ENCODE results near the gene SLCO2A1.
A peak's percentile ranks its signal among the peaks of the same experiment; 100 is the strongest.

Gene SLCO2A1

DNA sequence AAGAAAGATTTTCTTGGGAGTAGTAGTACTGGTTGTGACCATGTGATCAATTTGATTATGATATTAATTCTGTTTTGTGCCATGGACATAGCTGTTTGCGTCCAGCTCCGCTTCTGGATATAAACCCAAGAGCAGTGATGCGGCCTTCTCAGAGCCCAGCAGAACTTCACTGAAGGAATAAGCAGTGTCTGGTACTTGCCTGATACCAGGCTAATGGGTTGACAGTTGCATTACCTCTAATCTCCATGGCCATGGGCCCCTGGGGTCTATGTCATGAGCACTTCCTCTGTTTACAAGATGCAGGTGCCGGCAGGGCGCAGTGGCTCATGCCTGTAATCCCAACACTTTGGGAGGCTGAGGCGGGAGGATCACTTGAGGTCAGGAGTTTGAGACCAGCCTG is 97.7 kb downstream of the SLCO2A1 start:
- TF ChIP-seq GATA2 (IDR thresholded peaks at IDR 0.05; ENCODE audit: low read depth, low read length), result no peak
- no peak for TF ChIP-seq GATA3 (IDR thresholded peaks at IDR 0.05; ENCODE audit: low read depth, low read length)

DNA sequence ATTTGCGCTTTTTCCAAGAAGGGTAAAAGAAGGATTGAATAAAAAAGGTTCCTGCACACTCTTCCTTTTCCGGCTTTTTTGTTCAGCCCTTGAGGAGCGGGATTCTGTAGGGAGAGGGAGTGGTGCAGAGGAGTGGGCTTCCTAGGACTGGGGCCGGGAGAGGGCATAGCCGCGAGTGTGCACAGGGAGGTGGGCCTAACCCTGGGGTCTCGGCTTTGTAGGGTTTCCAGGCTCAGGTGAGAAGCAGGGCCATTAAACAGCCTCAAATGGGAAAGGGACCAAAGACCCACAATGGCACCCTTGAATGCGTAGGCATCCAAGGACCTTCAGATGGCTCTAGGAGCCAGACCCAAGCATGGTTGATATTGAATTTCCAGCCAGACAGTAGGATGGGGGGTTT is 98.6 kb downstream of the SLCO2A1 start:
- no peak for TF ChIP-seq GATA3 (IDR thresholded peaks at IDR 0.05; ENCODE audit: low read depth, low read length)

DNA sequence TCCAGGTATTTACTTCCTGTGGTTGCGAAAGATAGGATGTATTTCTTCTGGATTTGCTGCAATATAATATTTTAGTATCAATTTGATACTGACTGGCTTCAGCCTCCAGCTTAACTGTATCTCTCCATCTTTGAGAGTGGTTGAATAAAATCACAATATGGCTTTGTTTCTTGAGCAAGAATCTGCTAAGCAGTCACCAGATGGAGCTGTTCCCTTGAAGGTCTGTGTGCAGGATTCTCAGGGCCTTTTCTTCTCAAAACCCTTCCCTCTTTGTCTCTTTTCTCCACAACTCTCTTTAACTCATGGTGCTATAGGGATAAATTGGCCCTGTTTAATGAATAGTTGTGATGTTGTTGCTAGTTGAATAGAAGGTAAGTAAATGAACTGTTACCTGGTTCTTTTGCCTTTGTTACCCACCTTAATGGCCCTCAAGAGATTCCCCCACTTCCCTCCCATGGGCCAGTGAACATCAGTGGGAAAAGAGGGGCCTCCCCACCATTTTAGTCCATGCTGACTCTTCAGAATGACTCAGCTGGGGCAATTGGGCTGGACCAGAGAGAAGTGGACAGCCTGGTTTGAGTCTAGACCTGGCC is 99.3 kb downstream of the SLCO2A1 start:
- no peak; the same call in 1 of the 2 replicates for TF ChIP-seq GATA3 (IDR thresholded peaks at IDR 0.05; ENCODE audit: low read depth, low read length)
- TF ChIP-seq GATA2 (IDR thresholded peaks at IDR 0.05; ENCODE audit: low read depth, low read length), result peak; percentile 48; the same call in 1 of the 2 replicates

DNA sequence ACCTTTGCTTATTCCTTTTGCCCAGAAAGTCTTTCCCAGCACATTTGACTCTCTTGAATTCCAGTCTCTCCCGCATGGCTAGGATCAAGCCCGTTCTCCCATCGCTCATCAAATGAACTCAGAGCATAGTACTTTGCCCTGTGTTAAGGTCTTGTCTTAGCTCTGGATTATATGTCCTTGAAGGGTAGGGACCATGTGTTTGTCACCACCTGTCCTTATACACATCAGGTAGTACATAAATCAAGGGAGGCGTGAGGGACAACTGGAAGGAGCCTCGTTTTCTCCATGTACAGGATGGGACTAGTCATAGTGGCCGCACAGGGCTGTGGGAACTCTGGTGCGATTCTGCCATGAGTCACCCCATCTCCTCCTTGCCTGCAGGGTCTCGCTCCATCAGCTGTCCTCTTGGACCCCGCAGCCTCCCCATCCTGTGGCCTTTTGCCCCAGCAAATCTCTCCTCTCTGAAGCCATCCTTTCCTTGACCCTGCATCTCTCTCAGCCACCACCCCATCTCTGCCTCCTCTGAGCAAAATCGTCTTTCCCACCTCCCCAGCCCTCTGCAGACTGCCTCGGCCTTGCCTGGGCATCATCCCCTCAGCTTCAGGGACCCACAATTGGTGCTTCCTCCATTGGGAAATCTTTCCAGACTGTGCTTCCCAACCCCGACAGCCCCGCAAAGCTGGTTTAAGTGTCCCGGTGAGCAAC is 100.7 kb downstream of the SLCO2A1 start:
- TF ChIP-seq GATA3 (IDR thresholded peaks at IDR 0.05; ENCODE audit: low read depth, low read length), result no peak

DNA sequence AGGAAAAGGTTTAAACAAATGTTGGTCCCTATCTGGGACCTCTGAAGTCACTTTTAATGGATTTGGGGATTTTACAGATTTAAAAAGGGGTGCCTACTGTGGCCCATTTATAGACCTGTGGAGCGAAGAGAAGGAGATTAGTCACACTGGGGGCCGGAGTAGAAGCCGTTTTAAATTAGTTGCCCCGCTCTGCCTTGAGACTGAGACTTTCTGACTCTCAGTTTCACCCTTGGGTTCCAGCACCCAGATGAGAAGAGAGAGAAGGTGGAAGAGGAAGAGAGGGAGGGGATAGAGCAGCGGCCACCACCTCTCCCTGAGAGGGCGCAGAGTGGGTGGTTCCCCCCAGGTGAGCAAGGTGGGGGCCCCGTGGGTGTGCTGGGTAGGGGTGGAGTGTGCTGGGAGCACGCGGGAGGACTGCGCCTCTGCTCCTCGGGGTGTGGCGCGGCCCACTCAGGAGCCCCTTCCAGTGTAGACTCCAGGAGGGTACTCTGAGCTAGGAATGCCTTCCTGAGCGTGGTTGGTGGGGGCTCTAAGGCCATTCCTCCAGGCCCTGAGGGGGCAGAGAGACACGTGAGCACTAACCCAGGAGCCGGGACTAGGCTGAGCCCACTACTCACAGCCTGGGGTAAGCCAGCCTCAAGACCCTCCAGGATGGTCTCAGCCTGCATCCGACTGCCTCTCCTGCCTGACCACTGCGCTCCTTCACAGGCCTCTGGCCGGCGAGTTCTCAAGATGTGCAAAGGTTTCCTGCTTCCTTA is 101.4 kb downstream of the SLCO2A1 start:
- TF ChIP-seq GATA3 (IDR thresholded peaks at IDR 0.05; ENCODE audit: low read depth, low read length), result no peak
- TF ChIP-seq GATA2 (IDR thresholded peaks at IDR 0.05; ENCODE audit: low read depth, low read length), result no peak

DNA sequence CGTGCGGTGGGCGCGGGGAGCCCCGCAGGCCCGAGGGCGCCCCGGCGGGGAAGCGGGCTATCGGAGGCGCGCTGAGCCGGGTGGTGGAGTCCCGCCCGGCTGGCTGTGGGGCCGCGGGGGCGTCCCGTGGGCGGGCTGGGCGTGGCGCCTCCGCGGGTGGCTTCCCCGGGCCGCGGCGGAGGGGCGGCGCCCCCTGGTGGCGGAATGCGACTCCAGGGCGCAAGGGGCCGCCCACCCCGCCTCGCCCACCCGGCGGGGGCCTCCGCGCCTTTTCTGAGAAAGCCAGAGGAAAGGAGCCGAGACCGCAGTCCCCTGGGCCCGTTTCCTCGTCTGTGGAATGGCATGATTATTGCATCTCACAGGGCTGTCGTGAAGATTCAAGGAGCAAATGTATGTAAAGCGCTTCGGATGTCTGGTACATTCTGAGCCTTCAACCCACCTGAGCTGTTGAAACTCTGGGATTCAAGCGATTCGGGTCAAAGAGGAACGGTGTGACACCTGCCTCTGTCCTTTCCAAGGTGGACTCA is 102.1 kb downstream of the SLCO2A1 start:
- TF ChIP-seq GATA2 (IDR thresholded peaks at IDR 0.05; ENCODE audit: low read depth, low read length) (no peak), GATA3 (IDR thresholded peaks at IDR 0.05; ENCODE audit: low read depth, low read length) (no peak)

DNA sequence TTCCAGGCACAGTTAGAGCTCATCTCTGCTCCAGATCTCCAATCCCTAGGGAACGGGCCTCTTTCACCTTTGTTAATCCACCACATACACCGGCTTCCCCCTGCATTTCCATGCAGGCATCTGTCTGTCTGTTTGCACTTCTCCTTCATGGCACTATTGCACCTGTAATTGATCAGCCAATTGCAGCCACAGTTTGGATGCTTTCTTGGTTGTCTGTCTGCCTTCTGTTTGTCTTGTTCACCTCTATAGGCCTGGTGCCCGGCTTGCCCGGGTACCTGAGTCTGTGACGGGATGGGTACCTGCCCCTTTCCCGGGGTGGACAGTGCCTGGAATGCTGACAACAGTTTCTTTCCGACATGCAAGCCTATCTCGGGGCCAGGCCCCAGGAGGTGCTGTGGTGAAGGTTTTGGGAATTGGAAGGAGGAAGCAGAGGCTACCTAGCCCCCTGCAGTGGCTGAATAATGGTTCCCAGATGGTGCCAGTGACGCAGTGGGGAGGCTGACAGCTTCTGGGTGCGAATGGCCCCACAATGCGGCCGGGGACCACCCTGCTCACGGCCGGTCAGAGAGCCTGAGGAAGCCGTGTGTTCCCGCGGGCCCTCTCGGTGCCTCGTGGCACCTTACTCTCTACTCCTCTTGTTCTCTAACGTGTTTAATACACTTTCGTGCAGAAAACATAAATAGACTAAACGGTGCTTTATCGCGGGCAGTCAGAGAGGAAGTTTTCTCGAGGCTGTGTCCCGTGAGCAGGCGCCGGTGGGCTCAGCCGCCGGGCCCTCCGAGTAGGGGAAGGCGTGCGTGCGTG is 102.8 kb downstream of the SLCO2A1 start:
- TF ChIP-seq GATA2 (IDR thresholded peaks at IDR 0.05; ENCODE audit: low read depth, low read length) (no peak), GATA3 (IDR thresholded peaks at IDR 0.05; ENCODE audit: low read depth, low read length) (no peak)

DNA sequence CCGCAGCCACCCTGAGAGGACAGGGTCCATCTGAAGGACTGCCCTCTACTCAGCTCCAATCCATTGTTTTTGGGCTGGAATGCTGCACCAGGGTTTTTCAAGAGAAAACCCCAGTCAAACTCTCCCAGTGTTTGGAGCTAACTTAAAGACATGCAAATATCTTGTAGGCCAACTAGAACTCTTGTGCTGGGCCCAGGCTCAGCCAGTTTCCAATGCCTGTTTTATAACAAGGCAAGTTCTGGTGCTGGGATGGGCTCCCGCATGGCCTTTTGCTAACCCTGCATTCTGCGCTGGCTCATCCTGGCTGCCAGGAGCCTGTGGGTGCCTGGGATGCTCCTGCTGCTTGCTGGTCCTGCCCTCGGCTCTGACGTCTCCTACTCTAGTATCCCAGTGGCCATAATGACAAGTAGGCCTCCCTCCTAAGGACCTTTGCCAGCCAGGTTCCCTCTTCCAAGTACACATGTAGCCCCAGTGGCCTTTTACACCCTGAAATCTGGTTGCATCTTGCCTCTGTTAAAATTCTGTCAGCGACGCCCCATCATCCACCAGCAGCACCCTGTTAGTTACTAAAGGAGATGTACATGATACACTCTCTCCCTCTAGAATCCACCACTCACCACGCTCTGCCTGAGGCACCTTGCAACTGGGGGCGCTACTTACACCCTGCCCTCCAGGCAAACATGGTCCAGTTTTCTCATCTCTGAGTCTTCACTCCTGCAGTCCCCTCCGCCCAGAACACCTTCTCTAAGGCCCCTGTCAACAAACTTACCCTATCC is 103.6 kb downstream of the SLCO2A1 start:
- TF ChIP-seq GATA2 (IDR thresholded peaks at IDR 0.05; ENCODE audit: low read depth, low read length), result no peak
- TF ChIP-seq GATA3 (IDR thresholded peaks at IDR 0.05; ENCODE audit: low read depth, low read length), result no peak

DNA sequence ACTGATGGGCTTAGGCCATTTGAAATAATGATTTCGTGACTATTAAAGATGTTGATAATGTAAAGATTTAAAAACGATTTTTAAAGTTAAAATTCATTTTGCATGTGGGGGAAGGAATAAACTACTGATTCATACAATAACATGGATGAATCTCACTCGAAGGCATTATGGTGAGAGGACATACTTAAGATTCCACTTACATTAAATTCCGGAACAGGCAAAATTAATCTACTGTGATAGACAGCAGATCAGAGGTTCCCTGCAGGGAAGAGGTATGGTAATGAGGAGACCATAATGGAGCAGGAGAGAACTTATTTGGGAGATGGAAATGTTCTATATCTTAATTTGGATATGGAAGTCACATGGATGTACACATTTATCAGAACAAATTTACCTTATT is 105.7 kb downstream of the SLCO2A1 start:
- TF ChIP-seq GATA2 (IDR thresholded peaks at IDR 0.05; ENCODE audit: low read depth, low read length) (no peak), GATA3 (IDR thresholded peaks at IDR 0.05; ENCODE audit: low read depth, low read length) (no peak)

DNA sequence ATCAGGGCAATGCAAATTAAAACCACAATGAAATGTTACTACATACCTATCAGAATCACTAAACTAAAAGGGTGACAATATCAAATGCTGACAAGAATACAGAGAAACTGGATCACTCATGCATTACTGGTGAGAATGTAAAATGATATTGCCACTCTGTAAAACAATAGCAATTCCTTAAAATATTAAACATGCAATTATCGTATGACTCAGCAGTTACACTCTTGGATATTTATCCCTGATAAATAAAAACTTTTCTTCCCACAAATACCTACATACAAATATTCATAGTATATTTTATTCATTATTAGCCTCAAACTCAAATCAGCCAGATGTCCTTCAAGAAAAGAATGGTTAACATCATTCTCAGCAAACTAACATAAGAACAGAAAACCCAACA is 108.1 kb downstream of the SLCO2A1 start:
- no peak for TF ChIP-seq GATA2 (IDR thresholded peaks at IDR 0.05; ENCODE audit: low read depth, low read length)
- TF ChIP-seq GATA3 (IDR thresholded peaks at IDR 0.05; ENCODE audit: low read depth, low read length), result no peak

DNA sequence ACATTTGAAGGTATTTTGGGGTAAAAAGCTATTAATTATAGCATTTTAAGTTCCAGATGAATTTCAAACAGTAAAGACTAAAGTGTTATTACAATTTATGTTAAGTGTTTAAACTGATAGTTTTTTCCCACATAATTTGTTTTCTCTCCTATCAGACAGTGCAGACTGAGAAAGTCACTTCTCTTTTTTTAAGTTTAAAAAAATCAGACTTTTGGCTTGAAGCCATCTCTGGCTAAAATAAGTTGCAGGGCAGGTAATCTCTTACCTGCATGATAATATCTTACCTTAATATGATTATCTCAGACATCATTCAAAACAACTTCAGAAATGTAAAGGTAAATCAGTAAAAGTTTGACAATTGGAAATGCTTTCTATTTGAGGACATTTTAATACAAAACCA is 112.6 kb downstream of the SLCO2A1 start:
- no peak for TF ChIP-seq GATA3 (IDR thresholded peaks at IDR 0.05; ENCODE audit: low read depth, low read length)
- no peak for TF ChIP-seq GATA2 (IDR thresholded peaks at IDR 0.05; ENCODE audit: low read depth, low read length)

DNA sequence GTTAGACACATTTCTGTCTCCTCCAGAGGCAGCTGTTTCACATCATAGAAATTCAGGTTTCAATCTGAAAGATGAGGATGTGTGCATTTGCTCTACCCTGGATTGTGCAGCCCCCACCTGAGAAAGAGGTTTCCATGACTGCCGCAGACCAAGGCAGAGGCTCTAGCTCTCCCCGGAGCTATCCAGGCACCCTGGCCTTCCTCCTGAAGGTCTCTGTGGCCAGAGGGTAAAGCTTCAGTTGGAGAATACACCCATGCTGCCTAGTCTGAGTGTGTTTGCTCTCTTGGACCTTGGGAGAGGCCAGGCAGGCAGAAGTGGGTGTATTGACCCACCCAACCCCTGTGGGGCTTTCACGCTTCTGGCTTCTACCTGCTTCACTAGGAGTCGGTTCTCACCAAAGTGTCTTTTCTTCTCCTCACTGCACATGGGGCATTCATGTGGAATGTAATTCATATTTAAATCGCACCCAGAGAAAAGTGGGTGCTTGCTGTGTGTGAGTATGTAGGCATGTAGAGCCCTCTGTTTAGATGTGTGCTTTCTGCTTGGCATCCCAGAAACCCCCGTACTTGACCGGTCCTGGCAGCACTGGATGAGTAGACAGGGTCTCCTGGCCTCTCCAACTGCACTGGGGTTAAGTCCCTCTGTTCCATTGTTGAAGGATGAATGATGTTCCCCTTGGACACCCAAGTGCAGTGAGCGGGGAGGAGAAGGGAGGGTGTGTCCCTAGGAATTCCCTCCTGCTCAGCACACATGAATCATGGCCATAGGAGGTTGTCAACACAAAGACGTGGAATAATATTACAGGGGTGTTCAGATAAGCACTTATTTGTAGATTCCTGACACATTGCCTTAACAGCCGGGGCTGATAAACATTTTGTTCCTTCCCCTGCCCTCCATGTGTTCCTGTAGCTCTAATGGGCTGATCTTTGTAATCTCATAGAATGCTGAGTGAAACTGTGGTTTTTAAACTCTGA is 113.8 kb downstream of the SLCO2A1 start:
- TF ChIP-seq GATA3 (IDR thresholded peaks at IDR 0.05; ENCODE audit: low read depth, low read length) (no peak), GATA2 (IDR thresholded peaks at IDR 0.05; ENCODE audit: low read depth, low read length) (no peak)

Data from SH-SY5Y (cell line).